ENCODE measurements around the gene PSD2.

PSD2 gene

GRCh38 chr5:139882961-139883539, 87.4 kb downstream of the PSD2 start:
- DNase-seq, result no peak

DNA sequence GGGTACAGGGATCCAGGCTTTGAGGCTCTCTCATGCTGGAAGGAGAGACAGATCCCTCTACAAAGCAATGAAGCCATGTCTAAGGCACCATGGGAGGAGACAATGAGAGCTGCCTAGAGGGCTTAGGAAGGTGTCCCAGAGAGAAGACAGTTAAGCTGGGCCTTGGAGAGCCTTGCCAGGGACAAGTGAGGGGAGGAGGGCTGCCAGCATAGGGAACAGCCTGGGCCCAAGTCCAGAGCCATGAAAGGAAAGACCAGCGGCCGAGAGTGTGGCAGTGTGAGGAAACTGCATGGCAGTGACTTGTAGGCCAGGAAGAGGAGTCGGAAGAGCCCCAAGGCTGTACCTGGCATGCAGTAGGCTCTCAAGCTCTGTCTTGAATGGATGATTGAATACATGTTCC, 88.5 kb downstream of the PSD2 start:
- no peak for DNase-seq

DNA sequence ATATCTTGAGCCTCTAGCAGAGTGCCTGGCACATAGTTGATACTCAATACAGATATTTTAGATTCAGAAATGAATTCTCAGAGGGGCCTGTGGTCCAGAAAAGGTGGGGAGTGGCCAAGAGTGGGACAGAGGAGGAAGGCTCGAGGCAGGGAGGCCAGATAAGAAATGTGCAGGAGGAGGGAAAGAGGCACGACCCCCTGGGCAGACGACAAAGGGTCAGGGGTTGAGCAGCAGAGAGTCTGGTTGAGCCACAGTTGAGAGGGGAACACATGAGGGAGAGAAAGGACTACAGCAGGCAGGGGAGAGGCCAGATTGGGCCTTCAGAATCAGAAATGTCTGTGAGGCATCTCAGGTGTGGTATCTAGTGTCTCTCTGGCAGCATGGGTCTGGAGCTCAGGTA, 89.1 kb downstream of the PSD2 start:
- DNase-seq, result no peak

- DNase-seq, result no peak
Measured at GRCh38 chr5:139885172-139885856, 89.7 kb downstream of the PSD2 start.

DNA sequence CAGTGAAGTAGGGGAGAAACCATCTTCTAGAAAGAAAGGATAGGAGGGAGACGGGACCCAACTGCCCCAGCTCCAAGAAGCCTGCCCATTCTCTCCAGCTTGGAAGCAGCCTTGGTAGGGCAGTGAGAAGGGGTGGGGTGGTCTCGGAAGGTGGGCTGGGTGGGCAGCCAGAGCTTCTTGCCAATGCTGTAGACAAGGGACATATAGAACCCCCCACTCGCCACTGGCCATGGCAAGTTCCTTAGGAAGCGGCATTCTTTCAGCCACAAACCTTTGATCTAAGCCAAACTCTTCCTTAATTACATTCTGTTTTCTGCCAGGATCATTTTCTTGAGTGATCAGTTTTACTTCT, 90.2 kb downstream of the PSD2 start:
- no peak for DNase-seq

DNA sequence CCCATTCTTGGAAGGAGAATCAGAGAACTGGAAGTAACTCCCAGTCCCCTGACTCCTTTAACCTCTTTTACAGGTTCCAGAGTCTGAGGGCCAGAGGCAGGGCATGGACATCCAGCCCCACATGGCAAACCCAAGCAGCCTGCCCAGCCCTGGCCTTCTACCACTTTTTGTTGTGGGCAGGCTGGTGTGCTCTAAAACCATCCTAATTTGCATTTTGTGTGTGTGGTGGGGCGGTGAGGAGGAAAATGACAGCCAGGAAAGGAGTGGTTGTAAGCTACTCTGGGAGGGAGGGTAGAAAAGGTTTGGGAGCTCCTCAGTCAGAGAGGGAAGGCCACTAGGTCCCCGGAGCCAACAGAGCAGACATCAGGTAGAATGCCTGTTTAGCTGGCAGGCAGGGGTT, 90.6 kb downstream of the PSD2 start:
- no peak for DNase-seq

DNA sequence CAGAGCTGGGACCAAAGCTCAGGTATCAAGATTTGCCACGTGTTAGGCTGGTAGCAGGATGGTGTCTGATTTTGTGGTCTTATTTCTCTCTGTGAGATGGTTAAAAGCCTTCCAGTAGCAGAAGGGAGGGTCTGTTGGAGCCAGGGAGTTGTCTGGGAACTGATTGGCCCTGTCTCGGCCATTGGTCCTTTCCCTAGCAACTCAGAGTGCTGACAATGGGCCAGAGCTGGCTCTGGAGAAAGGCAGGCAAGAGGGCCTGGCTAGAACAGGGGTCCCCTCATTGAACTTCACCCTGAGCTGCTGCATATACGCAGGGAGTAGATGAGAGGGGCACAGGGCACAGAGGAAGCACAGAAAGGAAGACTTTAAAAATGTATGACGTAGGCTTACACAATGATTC, 92.8 kb downstream of the PSD2 start:
- DNase-seq, result no peak

- no peak for DNase-seq
Measured at GRCh38 chr5:139889410-139889809, 93.8 kb downstream of the PSD2 start.

DNA sequence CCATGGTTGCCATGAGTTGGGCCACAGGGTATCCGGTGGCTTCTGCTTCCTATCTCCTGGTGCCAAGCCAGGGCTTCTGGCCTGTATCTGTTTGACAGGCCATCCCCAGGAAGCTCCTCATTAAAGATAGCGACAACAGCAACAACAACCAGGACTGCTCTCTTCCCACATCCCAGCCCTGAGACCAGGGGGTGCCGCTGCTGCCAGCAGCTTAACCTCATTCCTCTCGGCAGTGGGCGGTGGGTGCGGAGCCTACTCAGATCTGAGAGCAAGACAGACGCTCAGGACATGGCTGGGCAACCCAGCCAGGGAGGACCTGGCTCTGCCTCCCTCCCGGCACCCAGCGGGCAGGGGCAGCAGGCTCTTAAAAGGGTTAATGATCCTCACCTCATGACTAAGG, 98.3 kb downstream of the PSD2 start:
- no peak for DNase-seq
